GM18505 (cell line): ENCODE data around the gene PTH1R.

Experiments used
- ATAC-seq: cut with Tn5 transposase; IDR thresholded peaks from one replicate; pipeline ENCODE4 v1.9.1; 2021; ENCODE audit not compliant: unreplicated experiment
- POLR2A ChIP-seq: IDR thresholded peaks from 4 replicates; pipeline ENCODE4 v1.6.1; 2011; ENCODE audit warnings: borderline replicate concordance; ENCODE audit not compliant: insufficient read depth, insufficient read length; ENCODE audit errors: extremely low read depth

Gene PTH1R

DNA sequence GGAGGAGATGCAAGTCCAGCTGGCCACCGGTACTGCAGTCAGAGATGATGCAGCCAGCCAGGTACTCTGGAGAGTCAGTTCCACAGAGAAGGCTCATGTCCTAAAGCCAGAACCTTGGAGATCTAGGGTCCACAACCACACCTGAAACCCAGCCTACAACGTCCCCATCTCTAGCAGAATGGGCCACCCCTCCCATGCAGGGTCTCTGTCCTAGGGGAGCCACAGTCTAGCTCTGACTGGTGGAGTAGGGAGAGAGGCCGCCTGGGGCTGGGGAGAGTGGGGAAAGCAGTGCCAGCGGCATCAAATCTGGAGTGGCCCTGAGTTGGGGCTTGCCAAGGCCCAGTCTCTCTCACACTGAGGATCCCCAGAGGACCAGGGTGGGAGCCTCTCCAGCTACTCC is 43.5 kb downstream of the PTH1R start:
- ATAC-seq = no peak
- TF ChIP-seq POLR2A = peak; percentile 22

DNA sequence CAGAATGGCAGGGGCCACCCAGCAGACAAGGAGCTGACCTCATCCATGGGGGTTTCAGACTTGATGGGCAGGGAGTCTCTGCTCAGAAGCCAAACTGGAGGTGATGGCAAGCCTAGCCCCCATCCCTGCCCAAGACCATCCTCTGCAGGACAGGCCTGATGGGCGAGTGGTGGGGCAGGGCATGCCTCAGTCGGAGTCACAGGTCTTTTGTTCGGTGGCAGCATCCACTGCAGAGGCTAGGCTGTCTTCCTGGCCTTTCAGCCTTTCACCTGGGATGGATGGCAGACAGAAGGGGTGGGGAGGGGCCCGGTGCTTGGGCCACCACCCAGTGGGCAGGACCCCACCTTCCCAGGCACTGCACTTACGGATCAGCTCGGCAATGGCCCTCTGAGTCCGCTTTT is 44.4 kb downstream of the PTH1R start:
- ATAC-seq = no peak
- no peak for TF ChIP-seq POLR2A

DNA sequence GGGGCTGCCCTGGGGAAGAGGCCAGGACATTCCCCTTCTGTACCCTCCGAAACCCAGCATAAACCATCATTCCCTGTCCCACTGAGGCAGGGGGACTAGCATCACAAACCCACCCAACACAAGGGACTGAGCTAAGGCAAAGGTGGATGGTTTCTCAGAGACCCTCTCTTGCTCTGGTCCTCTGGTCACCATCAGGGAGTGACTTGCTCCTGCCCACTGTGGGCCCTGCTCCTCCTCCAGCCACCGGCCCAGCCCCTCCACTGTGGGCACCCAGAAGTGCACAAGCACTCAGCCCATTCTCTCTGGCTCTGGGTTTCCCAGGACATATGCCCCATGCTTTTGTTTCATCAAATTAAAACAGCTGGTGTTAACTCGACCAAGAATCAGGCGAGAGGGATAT is 44.9 kb downstream of the PTH1R start:
- no peak for ATAC-seq
- TF ChIP-seq POLR2A = no peak

DNA sequence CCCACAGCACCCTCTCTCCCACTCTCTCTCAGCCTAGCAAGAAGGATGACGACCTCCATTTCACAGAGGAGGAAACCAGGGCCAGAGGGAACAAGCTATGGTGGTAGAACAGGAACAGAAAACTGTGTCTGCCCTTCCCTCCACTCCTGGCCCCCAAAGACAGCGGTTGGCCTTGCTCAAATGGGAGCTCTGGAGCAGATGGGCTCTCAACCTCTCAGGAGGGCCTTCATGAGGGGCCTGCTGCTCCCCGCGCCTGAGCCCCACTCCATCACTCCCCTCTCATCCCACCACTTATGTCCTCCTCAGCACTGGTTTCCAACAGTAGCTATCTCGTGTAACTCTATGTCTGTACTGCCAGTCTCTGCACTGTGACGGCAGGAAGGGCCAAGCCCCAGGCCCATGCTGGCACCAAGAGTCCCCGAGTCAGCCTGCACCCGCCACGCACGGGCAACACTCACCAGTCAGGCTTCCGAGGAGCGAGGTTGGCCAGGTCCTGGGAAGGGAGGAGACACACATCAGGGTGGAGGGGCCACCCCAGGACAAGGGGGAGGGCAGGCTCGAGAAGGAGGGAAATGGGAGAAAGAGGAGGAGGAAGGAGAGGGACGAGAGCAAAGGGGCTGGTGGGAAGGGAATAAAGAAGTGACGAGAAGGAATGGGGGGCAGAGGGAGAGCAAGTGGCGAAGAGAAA is 45.5 kb downstream of the PTH1R start:
- no peak for ATAC-seq

DNA sequence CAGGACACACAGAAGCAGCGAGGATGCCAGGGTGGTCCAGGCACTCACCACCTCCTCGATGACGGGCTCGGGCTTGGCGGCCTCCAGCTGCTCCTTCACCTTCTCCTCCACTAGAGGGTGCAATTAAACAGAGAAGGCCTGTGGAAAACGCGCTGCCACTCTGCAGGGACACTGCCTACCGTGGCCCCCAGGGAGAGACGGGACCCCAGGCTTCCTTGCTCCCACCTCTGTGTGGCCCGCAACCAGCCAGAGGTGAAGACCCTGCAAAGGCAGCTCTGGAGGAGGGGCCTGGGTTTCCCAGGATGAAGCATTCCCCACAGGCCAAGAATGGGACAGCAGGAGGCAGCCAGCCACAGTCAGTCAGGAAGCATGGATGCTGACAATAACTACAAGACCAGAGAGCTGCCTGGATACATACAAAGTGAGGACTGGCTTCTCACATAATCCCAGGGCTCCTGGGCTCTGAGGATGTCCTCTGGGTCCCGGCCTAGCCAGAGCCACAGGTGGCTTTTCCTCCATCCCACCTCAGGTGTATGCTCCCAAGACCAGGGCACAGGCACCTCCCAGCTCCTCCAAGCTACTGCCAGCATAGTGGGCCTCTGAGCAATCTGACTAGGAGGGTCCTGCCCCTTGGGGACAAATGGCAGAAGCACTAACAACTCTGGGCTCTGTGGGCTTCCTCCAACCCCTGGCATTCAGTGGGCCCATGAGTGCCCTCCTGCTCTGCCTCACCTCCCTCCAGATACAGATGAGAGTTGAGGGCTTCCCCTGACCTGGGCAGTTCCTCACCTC is 46.2 kb downstream of the PTH1R start:
- TF ChIP-seq POLR2A = no peak

More for the DNA sequence above, 45.5 kb downstream of the PTH1R start:
- TF ChIP-seq POLR2A = no peak

DNA sequence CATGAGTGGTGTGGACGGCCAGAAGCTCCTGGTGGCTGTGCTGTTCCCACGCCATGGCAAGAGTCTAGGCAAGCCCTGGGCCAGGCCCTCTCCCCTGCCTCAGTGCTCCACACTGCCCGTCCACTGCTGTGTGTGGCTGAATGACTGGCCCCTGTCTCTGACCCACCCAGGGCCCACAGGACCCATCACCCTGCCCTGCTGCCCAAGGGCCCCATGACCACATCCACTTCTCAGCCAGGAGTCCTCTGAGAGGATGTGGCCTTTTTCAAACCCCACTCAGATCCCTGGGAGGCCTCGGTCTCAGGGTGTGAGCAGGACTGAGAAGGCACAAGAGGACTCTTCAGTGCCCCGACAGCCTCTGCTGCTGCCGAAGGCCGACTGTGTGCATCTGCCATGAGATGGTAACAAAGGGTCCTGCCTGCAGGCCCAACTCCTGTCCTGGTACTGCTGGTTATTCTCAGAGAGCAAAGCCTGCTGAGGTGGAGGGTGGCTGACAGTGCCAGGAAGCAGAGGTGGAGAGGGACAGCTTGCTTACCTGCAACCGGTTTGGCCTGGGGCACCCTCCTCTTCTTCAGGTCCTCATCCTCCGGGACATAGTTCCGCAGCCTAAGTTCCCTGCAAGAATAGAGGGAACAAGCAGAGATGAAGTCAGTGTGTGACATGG is 47.5 kb downstream of the PTH1R start:
- no peak for ATAC-seq
- TF ChIP-seq POLR2A = no peak

More for the DNA sequence above, 46.2 kb downstream of the PTH1R start:
- no peak for ATAC-seq

DNA sequence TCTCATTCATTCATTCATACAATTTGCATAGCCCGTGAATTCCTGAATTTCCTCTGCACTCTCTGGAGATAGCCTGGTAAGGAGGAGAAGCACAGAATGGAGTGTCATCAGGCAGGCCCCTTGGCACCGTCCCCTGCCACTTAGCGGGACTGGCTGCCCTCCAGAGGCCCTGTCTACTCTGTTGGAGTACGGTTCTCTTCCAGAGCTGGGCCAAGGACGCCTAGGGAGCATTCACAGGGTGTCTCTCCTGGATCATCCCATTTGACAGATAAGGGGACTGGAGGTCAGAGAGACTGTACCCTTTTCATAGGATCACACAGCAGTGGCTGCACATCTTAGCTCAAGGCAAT is 48.0 kb downstream of the PTH1R start:
- no peak for ATAC-seq
- no peak for TF ChIP-seq POLR2A

DNA sequence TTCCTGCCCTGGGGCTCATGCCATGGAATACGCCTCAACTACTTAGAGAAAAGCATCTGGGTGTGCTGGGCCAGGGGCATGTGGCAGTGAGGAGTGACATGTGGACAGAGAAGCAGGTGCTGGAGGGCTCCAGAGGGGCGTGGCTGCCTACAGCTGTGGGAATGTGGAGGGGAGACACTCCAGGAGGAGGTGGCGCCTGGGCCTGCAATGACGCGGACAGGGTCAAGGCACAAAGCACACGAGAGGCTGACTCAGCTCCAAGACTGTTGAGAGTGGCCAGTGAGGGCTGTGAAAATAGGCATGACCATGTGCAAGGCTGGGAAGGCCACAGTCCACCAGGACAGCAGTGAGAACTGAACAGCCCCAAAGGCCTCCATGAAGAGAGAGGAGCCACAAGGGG is 48.5 kb downstream of the PTH1R start:
- TF ChIP-seq POLR2A = no peak
- no peak for ATAC-seq

DNA sequence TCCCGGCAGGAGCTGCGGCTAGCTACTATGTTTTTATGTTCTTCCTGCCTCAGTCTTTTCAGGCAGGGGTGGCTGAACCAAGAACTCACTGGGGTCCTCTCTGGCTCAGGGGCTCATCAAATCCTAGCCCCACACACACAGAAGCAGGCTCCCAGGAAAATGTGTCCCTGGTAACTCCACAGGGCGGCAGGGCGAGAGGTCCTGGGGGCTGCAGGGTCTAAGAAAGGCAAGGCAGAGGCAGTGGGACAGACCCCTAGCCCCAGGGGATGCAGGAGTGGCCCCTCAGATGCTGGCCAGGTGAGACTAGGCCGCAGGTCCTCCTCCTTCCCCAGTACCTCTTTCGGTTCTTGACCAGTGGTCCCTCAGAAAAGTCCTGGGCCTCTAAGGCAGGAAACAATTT is 48.9 kb downstream of the PTH1R start:
- peak; percentile 53 for TF ChIP-seq POLR2A
- peak; percentile 1 for ATAC-seq

DNA sequence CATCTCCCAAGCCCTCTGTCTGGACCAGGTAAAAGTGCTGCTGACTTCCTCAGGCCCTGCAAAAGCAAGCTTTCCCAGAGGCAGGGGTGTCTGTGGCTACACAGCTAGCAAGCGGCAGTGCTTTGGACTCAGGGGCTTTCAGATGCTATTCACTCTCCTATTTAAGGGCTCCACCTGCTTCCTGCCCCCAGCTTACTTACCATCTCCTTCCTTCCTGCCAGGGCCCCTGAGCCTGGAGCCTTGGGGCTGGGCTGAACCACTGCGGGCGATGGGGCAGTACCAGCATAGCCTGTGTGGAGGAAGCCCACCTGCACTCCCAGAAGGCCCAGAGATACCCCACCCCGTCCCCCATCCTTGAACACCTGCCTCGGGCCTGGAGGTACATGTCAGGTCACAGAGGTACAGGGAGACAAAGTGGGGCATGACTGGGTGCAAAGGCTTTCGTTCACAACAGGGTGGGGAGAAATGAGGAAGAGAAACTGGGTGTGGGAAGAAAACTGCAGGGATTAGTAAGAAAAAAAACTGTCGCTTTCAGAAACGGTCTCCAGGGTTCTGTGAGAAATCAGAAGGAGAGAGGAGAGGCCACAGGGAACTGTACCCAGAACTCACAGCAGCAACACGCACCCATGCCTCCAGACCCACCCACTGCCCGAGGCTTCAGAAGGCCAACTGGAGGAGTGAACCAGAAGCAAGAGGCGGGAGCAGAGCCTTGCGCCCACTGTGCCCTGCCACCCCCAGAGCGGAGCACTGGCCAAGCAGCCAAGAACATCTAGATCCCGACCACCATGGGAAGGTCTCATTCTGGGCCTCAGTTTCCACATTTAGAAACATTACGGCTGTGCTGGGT is 49.6 kb downstream of the PTH1R start:
- ATAC-seq = peak; percentile 53
- TF ChIP-seq POLR2A = peak; percentile 63

DNA sequence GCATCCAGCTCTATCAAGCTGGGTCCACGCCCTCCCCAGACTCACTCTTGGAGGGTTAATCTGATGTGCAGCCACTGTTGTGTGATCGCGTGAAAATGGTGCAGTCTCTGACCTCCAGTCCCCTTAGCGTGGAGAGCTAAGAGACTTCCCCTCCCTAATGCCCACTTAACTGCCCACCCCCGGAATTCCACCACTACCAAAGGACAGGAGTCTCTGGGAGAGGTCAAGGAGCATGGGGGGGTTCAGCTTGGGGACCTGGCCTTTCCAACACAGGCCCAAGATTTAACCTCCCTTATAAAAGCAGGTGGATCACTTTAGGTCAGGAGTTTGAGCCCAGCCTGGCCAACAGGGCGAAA is 50.2 kb downstream of the PTH1R start:
- no peak for ATAC-seq
- no peak for TF ChIP-seq POLR2A

DNA sequence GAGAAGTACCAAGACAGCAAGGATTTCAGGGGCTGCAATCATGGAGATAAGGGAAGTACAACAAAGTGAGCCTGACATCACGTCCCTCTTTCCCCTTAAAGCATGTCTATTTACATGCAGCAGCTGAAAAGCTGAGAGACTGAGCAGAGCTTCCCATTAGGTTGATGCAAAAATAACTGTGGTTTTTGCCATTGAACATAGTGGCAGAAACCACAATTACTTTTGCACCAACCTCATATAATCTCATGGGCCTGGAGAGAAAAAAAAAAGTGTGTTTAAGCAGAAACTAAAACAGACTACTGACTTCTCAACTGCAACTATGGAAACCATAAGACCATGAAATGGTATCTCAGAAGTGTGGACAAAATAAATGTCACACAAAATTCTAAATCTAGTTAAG is 50.8 kb downstream of the PTH1R start:
- ATAC-seq = no peak
- no peak for TF ChIP-seq POLR2A

DNA sequence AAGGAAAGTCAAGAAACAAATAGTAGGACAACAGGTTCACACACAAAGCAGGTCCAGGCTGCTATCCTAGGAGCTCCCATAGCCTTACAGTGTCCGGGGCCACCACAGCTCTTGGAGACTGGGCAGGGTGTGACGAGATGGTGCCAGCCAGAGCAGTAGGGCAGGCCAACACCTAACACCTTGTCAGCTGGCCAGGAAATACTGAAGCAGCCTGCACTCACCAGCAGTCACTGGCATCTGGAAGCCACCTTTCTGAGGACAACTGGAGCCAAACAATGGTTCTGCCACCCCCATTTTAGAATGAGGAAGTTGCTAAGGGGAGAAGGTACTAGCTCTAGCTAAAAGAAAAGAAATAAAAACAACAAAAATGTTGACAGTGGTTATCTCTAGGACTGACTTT is 51.8 kb downstream of the PTH1R start:
- no peak for ATAC-seq

More for the DNA sequence above, 51.8 kb downstream of the PTH1R start:
- TF ChIP-seq POLR2A = no peak
